ENCODE data around the gene EGFLAM. TPM values are rescaled to one million over a fixed set of nuclear protein-coding genes. Genes with fewer than 3 reads are reported as not detected.
"Not testable (repeated sequence)": the region's sequence is repeated elsewhere in the genome, so short reads cannot be mapped to it uniquely, and the experiment has no call there.

EGFLAM gene
- total RNA-seq, 1 experiment from 2014 or later, result 1.1 TPM

DNA sequence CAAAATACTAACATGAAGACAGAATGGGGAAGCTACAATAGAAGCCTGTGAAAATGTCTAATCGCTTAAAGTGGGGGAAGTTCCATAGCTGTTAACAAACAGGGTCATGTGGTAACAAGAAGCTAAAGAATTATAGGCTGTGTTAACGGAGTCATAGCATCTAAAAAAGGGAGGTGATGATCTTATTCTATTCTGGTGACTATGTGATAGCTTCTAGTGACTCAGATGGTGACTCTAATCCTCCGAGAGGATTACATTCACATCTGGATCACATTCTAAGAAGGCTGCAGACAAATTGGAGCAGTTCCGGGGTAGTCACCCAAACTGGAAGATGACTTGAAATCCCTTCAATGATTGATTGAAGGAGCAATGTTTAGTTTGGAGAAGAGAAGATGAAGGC is 156.0 kb downstream of the EGFLAM start:
- Mint-ChIP-seq H3K27ac (no peak overlapping the region), H3K9me3 (no peaks in the 10 kb centered on the region), H3K4me1 (peaks cover 31% of the 10 kb centered on the region), H3K4me3 (no peak overlapping the region), H3K36me3 (no peaks in the 10 kb centered on the region), H3K27me3 (ENCODE audit: low read depth) (no peaks in the 10 kb centered on the region)
- POLR2A ChIA-PET, result no interaction called here
- no peak for TF ChIP-seq ELF4 (CRISPR knock-in tag; IDR thresholded peaks at IDR 0.05; ENCODE audit: low read depth)
- no peak for TF ChIP-seq ZNF317 (CRISPR knock-in tag; IDR thresholded peaks at IDR 0.05; ENCODE audit: borderline replicate concordance, low read depth)
- CTCF ChIA-PET, result interaction anchor here (1.0 to 1.4 kb wide), 2 partner anchors 27 to 395 kb away, joined by 3 to 4 read pairs; no protein-coding TSS in a partner anchor
- ATAC-seq (no peak), DNase-seq (ENCODE audit: low spot score) (no peak)

DNA sequence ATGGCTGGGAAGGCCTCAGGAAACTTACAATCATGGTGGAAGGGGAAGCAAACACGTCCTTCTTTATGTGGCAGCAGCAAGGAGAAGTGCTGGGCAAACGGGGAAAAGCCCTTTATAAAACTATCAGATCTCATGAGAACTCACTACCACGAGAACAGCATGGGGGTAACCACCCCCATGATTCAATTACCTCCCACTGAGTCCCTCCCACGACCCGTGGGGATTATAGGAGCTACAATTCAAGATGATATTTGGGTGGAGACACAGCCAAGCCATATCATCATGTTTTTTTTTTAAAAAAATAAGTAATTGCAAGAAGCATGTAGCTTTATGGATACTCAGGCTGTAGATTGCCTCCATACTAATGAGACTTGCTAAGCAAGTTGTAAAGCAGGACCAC is 157.4 kb downstream of the EGFLAM start:
- not testable (repeated sequence) for H3K9me3 Mint-ChIP-seq; H3K4me3 Mint-ChIP-seq; DNase-seq (ENCODE audit: low spot score); H3K36me3 Mint-ChIP-seq; H3K27ac Mint-ChIP-seq; H3K27me3 Mint-ChIP-seq (ENCODE audit: low read depth); ATAC-seq
- ChIA-PET CTCF (interaction anchor here (1.2 to 2.7 kb wide), 4 partner anchors 26 to 394 kb away, joined by 3 to 13 read pairs (median 10); no protein-coding TSS in a partner anchor), POLR2A (interaction anchor here (1.0 kb wide), 1 partner anchor 33 kb away, joined by 4 read pairs; no protein-coding TSS in a partner anchor)
- peaks cover 22% of the 10 kb centered on the region for H3K4me1 Mint-ChIP-seq

DNA sequence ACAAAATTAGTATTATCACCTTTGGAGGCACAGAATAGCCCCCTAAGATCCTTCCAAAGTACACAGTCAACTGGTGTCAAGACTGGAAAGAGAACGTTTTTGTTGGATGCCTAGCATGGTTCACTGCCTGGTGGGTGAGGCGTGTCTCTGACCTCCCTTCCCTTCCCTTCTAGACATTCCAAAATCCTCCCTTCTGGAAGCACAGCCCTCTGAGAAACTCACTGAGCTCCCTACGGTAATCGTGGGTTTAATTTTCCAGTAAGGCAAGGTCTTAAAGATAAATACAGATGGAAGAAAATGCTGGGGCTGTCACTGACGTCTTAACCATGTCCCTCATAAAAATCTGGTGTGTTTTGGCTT is 159.3 kb downstream of the EGFLAM start:
- ChIA-PET POLR2A (interaction anchor here (0.6 kb wide), 1 partner anchor 335 kb away, joined by 10 read pairs; no protein-coding TSS in a partner anchor), CTCF (interaction anchor here (1.9 to 2.7 kb wide), 3 partner anchors 24 to 392 kb away, joined by 8 to 13 read pairs (median 13); no protein-coding TSS in a partner anchor)
- Mint-ChIP-seq H3K27me3 (ENCODE audit: low read depth) (no peaks in the 10 kb centered on the region), H3K4me3 (no peak overlapping the region), H3K27ac (peak overlapping the region; percentile 52; the same call in 1 of the 2 replicates), H3K4me1 (peaks cover 22% of the 10 kb centered on the region), H3K36me3 (no peaks in the 10 kb centered on the region), H3K9me3 (no peaks in the 10 kb centered on the region)
- ATAC-seq (no peak), DNase-seq (ENCODE audit: low spot score) (no peak)
- TF ChIP-seq, protein P1, sequence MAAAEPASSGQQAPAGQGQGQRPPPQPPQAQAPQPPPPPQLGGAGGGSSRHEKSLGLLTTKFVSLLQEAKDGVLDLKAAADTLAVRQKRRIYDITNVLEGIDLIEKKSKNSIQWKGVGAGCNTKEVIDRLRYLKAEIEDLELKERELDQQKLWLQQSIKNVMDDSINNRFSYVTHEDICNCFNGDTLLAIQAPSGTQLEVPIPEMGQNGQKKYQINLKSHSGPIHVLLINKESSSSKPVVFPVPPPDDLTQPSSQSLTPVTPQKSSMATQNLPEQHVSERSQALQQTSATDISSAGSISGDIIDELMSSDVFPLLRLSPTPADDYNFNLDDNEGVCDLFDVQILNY (CRISPR knock-in tag; IDR thresholded peaks at IDR 0.05), result no peak

DNA sequence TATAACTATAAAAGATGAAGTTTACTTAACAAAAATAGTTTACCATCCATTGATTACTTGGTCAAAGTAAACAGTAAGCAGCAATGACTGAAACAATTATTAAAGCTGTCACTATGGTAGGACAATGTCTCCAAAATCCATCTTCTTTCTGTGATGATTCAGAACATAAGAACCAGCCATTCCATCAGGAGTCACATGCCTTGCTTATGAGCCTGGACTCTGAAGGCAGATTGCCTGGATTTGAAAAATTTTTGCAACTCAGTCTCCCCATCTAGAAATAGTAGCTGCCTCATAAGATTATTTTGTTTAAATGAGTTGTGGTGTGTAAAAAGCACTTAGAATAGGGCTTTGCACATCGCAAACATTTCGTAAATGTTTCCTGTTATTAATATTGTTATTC is 161.9 kb downstream of the EGFLAM start:
- no peak for DNase-seq (ENCODE audit: low spot score)
- Mint-ChIP-seq H3K4me3 (no peak overlapping the region), H3K27me3 (ENCODE audit: low read depth) (no peaks in the 10 kb centered on the region), H3K27ac (no peak overlapping the region), H3K4me1 (peaks cover 22% of the 10 kb centered on the region), H3K36me3 (no peaks in the 10 kb centered on the region), H3K9me3 (no peaks in the 10 kb centered on the region)
- ChIA-PET POLR2A (no interaction called here), CTCF (interaction anchor here (0.6 to 3.4 kb wide), 38 partner anchors 9 to 502 kb away, joined by 3 to 43 read pairs (median 4); partner anchors contain the start of gene EGFLAM)
- TF ChIP-seq ZNF138 (CRISPR knock-in tag; conservative IDR thresholded peaks at IDR 0.05) (no peak), KAT7 (CRISPR knock-in tag; IDR thresholded peaks at IDR 0.05; ENCODE audit: borderline replicate concordance) (no peak)
- TF ChIP-seq, protein P2, sequence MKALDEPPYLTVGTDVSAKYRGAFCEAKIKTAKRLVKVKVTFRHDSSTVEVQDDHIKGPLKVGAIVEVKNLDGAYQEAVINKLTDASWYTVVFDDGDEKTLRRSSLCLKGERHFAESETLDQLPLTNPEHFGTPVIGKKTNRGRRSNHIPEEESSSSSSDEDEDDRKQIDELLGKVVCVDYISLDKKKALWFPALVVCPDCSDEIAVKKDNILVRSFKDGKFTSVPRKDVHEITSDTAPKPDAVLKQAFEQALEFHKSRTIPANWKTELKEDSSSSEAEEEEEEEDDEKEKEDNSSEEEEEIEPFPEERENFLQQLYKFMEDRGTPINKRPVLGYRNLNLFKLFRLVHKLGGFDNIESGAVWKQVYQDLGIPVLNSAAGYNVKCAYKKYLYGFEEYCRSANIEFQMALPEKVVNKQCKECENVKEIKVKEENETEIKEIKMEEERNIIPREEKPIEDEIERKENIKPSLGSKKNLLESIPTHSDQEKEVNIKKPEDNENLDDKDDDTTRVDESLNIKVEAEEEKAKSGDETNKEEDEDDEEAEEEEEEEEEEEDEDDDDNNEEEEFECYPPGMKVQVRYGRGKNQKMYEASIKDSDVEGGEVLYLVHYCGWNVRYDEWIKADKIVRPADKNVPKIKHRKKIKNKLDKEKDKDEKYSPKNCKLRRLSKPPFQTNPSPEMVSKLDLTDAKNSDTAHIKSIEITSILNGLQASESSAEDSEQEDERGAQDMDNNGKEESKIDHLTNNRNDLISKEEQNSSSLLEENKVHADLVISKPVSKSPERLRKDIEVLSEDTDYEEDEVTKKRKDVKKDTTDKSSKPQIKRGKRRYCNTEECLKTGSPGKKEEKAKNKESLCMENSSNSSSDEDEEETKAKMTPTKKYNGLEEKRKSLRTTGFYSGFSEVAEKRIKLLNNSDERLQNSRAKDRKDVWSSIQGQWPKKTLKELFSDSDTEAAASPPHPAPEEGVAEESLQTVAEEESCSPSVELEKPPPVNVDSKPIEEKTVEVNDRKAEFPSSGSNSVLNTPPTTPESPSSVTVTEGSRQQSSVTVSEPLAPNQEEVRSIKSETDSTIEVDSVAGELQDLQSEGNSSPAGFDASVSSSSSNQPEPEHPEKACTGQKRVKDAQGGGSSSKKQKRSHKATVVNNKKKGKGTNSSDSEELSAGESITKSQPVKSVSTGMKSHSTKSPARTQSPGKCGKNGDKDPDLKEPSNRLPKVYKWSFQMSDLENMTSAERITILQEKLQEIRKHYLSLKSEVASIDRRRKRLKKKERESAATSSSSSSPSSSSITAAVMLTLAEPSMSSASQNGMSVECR (CRISPR knock-in tag; IDR thresholded peaks at IDR 0.05; ENCODE audit: borderline replicate concordance), result no peak
- no peak for ATAC-seq

DNA sequence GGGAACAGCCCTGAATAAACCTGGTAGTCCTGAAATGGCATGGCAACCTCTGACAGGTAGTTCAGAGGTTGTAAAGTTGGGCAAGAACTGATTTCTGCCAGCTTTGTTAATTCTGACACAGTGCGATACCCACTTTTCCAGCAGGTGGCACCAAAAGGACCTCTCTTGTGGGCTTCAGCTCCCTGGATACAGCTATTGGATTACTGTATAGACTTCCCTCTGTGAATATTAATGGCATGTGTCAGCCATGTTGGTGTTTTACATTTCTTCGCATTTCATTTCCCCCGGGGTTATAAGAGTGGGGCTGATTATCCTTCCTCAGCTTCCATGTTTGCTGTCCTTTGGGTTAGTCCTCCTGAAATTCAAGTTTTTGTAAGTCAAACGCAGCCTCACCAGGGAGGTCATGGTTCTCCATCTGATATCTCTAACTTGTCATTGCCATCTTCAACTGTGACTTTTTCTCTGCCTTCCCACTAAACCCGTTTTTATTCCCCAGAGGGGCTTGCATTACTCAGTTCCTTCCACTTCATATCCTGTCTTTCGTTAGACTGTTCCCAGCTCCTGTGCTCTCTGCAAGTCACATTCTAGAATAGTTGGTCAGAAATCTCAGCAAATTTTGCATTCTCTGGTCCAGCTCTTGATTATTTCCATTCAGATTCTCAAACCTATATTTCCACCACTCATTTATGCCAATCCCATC is 162.5 kb downstream of the EGFLAM start:
- Mint-ChIP-seq H3K9me3 (no peaks in the 10 kb centered on the region), H3K27ac (no peak overlapping the region), H3K4me1 (peaks cover 22% of the 10 kb centered on the region), H3K27me3 (ENCODE audit: low read depth) (no peaks in the 10 kb centered on the region), H3K36me3 (no peaks in the 10 kb centered on the region), H3K4me3 (no peak overlapping the region)
- ChIA-PET CTCF (interaction anchor here (0.6 to 3.4 kb wide), 40 partner anchors 9 to 1117 kb away, joined by 3 to 43 read pairs (median 4); partner anchors contain the start of gene EGFLAM), POLR2A (no interaction called here)
- DNase-seq (ENCODE audit: low spot score) (peak; percentile 54), ATAC-seq (peak; percentile 83)
- no peak for TF ChIP-seq PRRX2 (CRISPR knock-in tag; IDR thresholded peaks at IDR 0.05)
- TF ChIP-seq, protein P3, sequence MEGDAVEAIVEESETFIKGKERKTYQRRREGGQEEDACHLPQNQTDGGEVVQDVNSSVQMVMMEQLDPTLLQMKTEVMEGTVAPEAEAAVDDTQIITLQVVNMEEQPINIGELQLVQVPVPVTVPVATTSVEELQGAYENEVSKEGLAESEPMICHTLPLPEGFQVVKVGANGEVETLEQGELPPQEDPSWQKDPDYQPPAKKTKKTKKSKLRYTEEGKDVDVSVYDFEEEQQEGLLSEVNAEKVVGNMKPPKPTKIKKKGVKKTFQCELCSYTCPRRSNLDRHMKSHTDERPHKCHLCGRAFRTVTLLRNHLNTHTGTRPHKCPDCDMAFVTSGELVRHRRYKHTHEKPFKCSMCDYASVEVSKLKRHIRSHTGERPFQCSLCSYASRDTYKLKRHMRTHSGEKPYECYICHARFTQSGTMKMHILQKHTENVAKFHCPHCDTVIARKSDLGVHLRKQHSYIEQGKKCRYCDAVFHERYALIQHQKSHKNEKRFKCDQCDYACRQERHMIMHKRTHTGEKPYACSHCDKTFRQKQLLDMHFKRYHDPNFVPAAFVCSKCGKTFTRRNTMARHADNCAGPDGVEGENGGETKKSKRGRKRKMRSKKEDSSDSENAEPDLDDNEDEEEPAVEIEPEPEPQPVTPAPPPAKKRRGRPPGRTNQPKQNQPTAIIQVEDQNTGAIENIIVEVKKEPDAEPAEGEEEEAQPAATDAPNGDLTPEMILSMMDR (IDR thresholded peaks at IDR 0.05), result peak; percentile 59
- no peak for TF ChIP-seq ZNF317 (CRISPR knock-in tag; IDR thresholded peaks at IDR 0.05; ENCODE audit: borderline replicate concordance, low read depth)
